ENCODE data around the gene WSCD1.

DNA sequence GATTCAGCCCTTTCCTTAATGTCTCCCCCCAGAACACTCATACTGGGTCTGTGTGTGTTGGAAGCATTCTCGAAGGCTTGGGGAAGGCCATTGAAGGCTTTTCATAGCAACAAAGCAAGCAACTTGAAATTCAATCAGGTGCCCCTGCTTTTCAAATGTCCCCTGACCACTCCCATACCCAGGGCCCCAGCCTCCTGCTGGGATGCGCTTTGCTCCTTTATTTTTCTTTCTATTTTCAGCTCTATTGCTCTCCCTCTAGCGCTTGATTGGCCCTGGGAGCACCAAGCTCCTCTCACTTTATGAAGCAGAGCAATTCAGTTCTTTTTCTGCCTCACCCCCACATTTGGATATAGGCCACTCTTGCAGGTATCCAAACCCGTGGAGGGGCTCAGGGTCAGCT lies 92.0 kb downstream of the WSCD1 start:
- TF ChIP-seq POLR2AphosphoS5 (IDR thresholded peaks at IDR 0.05) (no peak), EP300 (IDR thresholded peaks at IDR 0.05) (no peak), POLR2A (IDR thresholded peaks at IDR 0.05) (no peak)
- TF ChIP-seq, protein P1, sequence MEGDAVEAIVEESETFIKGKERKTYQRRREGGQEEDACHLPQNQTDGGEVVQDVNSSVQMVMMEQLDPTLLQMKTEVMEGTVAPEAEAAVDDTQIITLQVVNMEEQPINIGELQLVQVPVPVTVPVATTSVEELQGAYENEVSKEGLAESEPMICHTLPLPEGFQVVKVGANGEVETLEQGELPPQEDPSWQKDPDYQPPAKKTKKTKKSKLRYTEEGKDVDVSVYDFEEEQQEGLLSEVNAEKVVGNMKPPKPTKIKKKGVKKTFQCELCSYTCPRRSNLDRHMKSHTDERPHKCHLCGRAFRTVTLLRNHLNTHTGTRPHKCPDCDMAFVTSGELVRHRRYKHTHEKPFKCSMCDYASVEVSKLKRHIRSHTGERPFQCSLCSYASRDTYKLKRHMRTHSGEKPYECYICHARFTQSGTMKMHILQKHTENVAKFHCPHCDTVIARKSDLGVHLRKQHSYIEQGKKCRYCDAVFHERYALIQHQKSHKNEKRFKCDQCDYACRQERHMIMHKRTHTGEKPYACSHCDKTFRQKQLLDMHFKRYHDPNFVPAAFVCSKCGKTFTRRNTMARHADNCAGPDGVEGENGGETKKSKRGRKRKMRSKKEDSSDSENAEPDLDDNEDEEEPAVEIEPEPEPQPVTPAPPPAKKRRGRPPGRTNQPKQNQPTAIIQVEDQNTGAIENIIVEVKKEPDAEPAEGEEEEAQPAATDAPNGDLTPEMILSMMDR (IDR thresholded peaks at IDR 0.05), result no peak

Data from gastroesophageal sphincter (tissue), 3 donors.